Left ventricle myocardium superior (tissue), 1 donor: Measurements from ENCODE around the gene ADPGK. TPM values are rescaled to one million over a fixed set of nuclear protein-coding genes. Genes with fewer than 3 reads are reported as not detected.
"Not testable (repeated sequence)": the region's sequence is repeated elsewhere in the genome, so short reads cannot be mapped to it uniquely, and the experiment has no call there.

Experiments used
- ATAC-seq: fragments of 200-7000 bp; cut with Tn5 transposase; one replicate; pipeline ENCODE4 v1.9.1; 2020; ENCODE audit warnings: mild to moderate bottlenecking, moderate library complexity
- DNase-seq: peaks from one replicate; pipeline ENCODE4 v3.0.0-alpha.2; 2020
- intact Hi-C: fragments of 100-400 bp; cut with micrococcal nuclease; formaldehyde crosslinking; loops from one replicate; pipeline ENCODE4 v1.11.0; 2022
- total RNA-seq: library from RNA; stranded (reverse); fragmentation: NEBNext Ultra II Directional; extraction: Animal tissue kit (Norgen Biotek cat#: 25700); gene quantifications from one replicate; pipeline ENCODE4 v1.2.1, GENCODE V29; 2021
- donor health status: DM: no; HTN: yes; CAD: no; lungs with severe emphysema.

The ADPGK gene
- total RNA-seq, 1 donor from 2014 or later, result 8.4 TPM

- DNase-seq, result no peak
- intact Hi-C loops, result no loop called here
- no peak for ATAC-seq
Measured at GRCh38 chr15:72764656-72765055, 18.9 kb downstream of the ADPGK start.

- ATAC-seq (no peak), DNase-seq (no peak)
- intact Hi-C loops, result no loop called here
Measured at GRCh38 chr15:72760590-72761260, 22.8 kb downstream of the ADPGK start.

- DNase-seq, result no peak
- intact Hi-C loops, result no loop called here
- no peak for ATAC-seq
Measured at GRCh38 chr15:72758182-72758581, 25.4 kb downstream of the ADPGK start.

GRCh38 chr15:72754096-72754495 is 29.5 kb downstream of the ADPGK start:
- DNase-seq, result no peak
- intact Hi-C loops, result no loop called here
- no peak for ATAC-seq

GRCh38 chr15:72751751-72752455 is 31.7 kb downstream of the ADPGK start:
- ATAC-seq (no peak), DNase-seq (no peak)

GRCh38 chr15:72749700-72750099 is 33.9 kb downstream of the ADPGK start:
- intact Hi-C loops, result no loop called here

More at GRCh38 chr15:72751751-72752455, 31.7 kb downstream of the ADPGK start:
- intact Hi-C loops, result no loop called here

GRCh38 chr15:72740219-72740618 is 43.3 kb downstream of the ADPGK start:
- ATAC-seq (no peak), DNase-seq (no peak)
- intact Hi-C loops, result no loop called here

More at GRCh38 chr15:72749700-72750099, 33.9 kb downstream of the ADPGK start:
- ATAC-seq (no peak), DNase-seq (no peak)

GRCh38 chr15:72737723-72738122 is 45.8 kb downstream of the ADPGK start:
- intact Hi-C loops, result no loop called here
- DNase-seq (no peak), ATAC-seq (no peak)

- DNase-seq (no peak), ATAC-seq (no peak)
- intact Hi-C loops, result no loop called here
Measured at GRCh38 chr15:72737061-72737460, 46.5 kb downstream of the ADPGK start.

- intact Hi-C loops, result no loop called here
- DNase-seq, result no peak
- ATAC-seq, result no peak
Measured at GRCh38 chr15:72735111-72735510, 48.4 kb downstream of the ADPGK start.

GRCh38 chr15:72733941-72734738 is 49.4 kb downstream of the ADPGK start:
- intact Hi-C loops, result no loop called here
- ATAC-seq, result no peak

GRCh38 chr15:72732516-72732915 is 51.0 kb downstream of the ADPGK start:
- DNase-seq (no peak), ATAC-seq (no peak)
- intact Hi-C loops, result no loop called here

More at GRCh38 chr15:72733941-72734738, 49.4 kb downstream of the ADPGK start:
- no peak for DNase-seq

GRCh38 chr15:72732086-72732485 is 51.5 kb downstream of the ADPGK start:
- DNase-seq, result no peak
- intact Hi-C loops, result no loop called here
- no peak for ATAC-seq

- DNase-seq, result no peak
- intact Hi-C loops, result no loop called here
- ATAC-seq, result no peak
Measured at GRCh38 chr15:72728821-72729220, 54.7 kb downstream of the ADPGK start.

- ATAC-seq, DNase-seq, intact Hi-C loops: not testable (repeated sequence)
Measured at GRCh38 chr15:72728249-72728648, 55.3 kb downstream of the ADPGK start.

- intact Hi-C loops, result no loop called here
- ATAC-seq (no peak), DNase-seq (no peak)
Measured at GRCh38 chr15:72727154-72727553, 56.4 kb downstream of the ADPGK start.

- DNase-seq, ATAC-seq, intact Hi-C loops: not testable (repeated sequence)
Measured at GRCh38 chr15:72725851-72726250, 57.7 kb downstream of the ADPGK start.

GRCh38 chr15:72725446-72725845 is 58.1 kb downstream of the ADPGK start:
- ATAC-seq, result no peak
- intact Hi-C loops, result no loop called here

GRCh38 chr15:72724028-72724427 is 59.5 kb downstream of the ADPGK start:
- intact Hi-C loops, result loop anchor here (5.0 kb wide), 1 partner anchor 353 kb away; no protein-coding TSS in a partner anchor
- no peak for ATAC-seq
- DNase-seq, result no peak

More at GRCh38 chr15:72725446-72725845, 58.1 kb downstream of the ADPGK start:
- no peak for DNase-seq
